HEK293 (cell line): Measurements from ENCODE around the gene AKAP5.

Source experiments
- CTCF ChIP-seq: fragments of 450-650 bp; formaldehyde crosslinking; IDR thresholded peaks from 2 replicates; pipeline ENCODE4 v1.5.1; 2016; ENCODE audit warnings: missing biosample characterization, missing genetic modification characterization
- GLIS1 ChIP-seq: fragments of 450-650 bp; formaldehyde crosslinking; IDR thresholded peaks from 2 replicates; pipeline ENCODE4 v1.5.1; 2016; ENCODE audit warnings: missing biosample characterization, missing genetic modification characterization
- MZF1 ChIP-seq: fragments of 450-650 bp; formaldehyde crosslinking; IDR thresholded peaks from 2 replicates; pipeline ENCODE4 v1.5.1; 2017; ENCODE audit warnings: missing biosample characterization, missing genetic modification characterization, borderline replicate concordance
- SP2 ChIP-seq: fragments of 450-650 bp; formaldehyde crosslinking; IDR thresholded peaks from 2 replicates; pipeline ENCODE4 v1.5.1; 2016; ENCODE audit warnings: missing biosample characterization, missing genetic modification characterization
- ZBTB26 ChIP-seq: fragments of 450-650 bp; formaldehyde crosslinking; optimal IDR thresholded peaks from 2 replicates; pipeline ENCODE3; 2016; ENCODE audit warnings: missing biosample characterization, mild to moderate bottlenecking, missing genetic modification characterization
- ZNF16 ChIP-seq: fragments of 450-650 bp; formaldehyde crosslinking; IDR thresholded peaks from 2 replicates; pipeline ENCODE4 v1.5.1; 2016; ENCODE audit warnings: low read depth, missing biosample characterization, missing genetic modification characterization
- ZNF280D ChIP-seq: fragments of 450-650 bp; formaldehyde crosslinking; IDR thresholded peaks from 2 replicates; pipeline ENCODE4 v1.5.1; 2016; ENCODE audit warnings: missing biosample characterization, missing genetic modification characterization
- ZNF350 ChIP-seq: fragments of 450-650 bp; formaldehyde crosslinking; IDR thresholded peaks from 2 replicates; pipeline ENCODE4 v1.5.0; 2017; ENCODE audit warnings: missing biosample characterization, mild to moderate bottlenecking, missing genetic modification characterization
- ZNF529 ChIP-seq: fragments of 450-650 bp; formaldehyde crosslinking; IDR thresholded peaks from 2 replicates; pipeline ENCODE4 v1.5.1; 2017; ENCODE audit warnings: missing genetic modification characterization, missing biosample characterization; ENCODE audit not compliant: insufficient replicate concordance
- ZNF549 ChIP-seq: fragments of 450-650 bp; IDR thresholded peaks from 2 replicates; pipeline ENCODE4 v1.5.1; 2018; ENCODE audit warnings: missing biosample characterization, missing genetic modification characterization, mild to moderate bottlenecking, inconsistent platforms, moderate library complexity
- ZNF776 ChIP-seq: fragments of 450-650 bp; formaldehyde crosslinking; IDR thresholded peaks from 2 replicates; pipeline ENCODE4 v1.5.0; 2017; ENCODE audit warnings: missing biosample characterization, missing genetic modification characterization, borderline replicate concordance
- ZSCAN30 ChIP-seq: fragments of 450-650 bp; IDR thresholded peaks from 2 replicates; pipeline ENCODE4 v1.5.1; 2018; ENCODE audit warnings: missing biosample characterization, mild to moderate bottlenecking, missing genetic modification characterization, moderate library complexity

GRCh38 chr14:64474698-64475097 is 9.4 kb downstream of the AKAP5 start:
- TF ChIP-seq ZNF776 (tag by site-specific recombination): no peak
- TF ChIP-seq CTCF: no peak
- TF ChIP-seq ZNF350 (tag by site-specific recombination): no peak
- no peak for TF ChIP-seq MZF1 (tag by site-specific recombination)
- no peak for TF ChIP-seq ZSCAN30 (tag by site-specific recombination)
- TF ChIP-seq ZBTB26 (tag by site-specific recombination): no peak
- no peak for TF ChIP-seq ZNF280D (tag by site-specific recombination)
- TF ChIP-seq SP2: no peak
- no peak for TF ChIP-seq ZNF16 (tag by site-specific recombination)
- no peak for TF ChIP-seq GLIS1 (tag by site-specific recombination)
- no peak for TF ChIP-seq ZNF549 (tag by site-specific recombination)
- no peak for TF ChIP-seq ZNF529 (tag by site-specific recombination)
